Osteoblast (primary cell): ENCODE measurements around the gene D2HGDH. TPM values are rescaled to one million over a fixed set of nuclear protein-coding genes. Genes with fewer than 3 reads are reported as not detected.

Experiments used
- DNase-seq: peaks from one replicate; pipeline ENCODE4 v3.0.0; 2011; ENCODE audit warnings: low spot score, mixed read lengths; ENCODE audit not compliant: insufficient read length; ENCODE audit errors: missing footprints
- H2AFZ ChIP-seq: 2 replicates; pipeline ENCODE4 v1.6.0; 2011; ENCODE audit warnings: mild to moderate bottlenecking, low read length
- H3K27ac ChIP-seq: 2 replicates; pipeline ENCODE4 v1.5.1; 2011; ENCODE audit warnings: mild to moderate bottlenecking, low read depth, low read length, moderate library complexity
- H3K27me3 ChIP-seq: 2 replicates; pipeline ENCODE4 v1.6.0; 2012; ENCODE audit warnings: mild to moderate bottlenecking, control low read depth, inconsistent platforms, low read length, moderate library complexity; ENCODE audit not compliant: insufficient read depth
- H3K36me3 ChIP-seq: 2 replicates; pipeline ENCODE4 v1.5.1; 2011; ENCODE audit warnings: mild to moderate bottlenecking, low read length, control low read depth, moderate library complexity; ENCODE audit not compliant: insufficient read depth
- H3K4me1 ChIP-seq: 2 replicates; pipeline ENCODE4 v1.5.1; 2011; ENCODE audit warnings: mild to moderate bottlenecking, low read length, control low read depth, moderate library complexity; ENCODE audit not compliant: insufficient read depth
- H3K4me2 ChIP-seq: 2 replicates; pipeline ENCODE4 v1.6.0; 2011; ENCODE audit warnings: mild to moderate bottlenecking, low read length; ENCODE audit not compliant: insufficient read depth
- H3K4me3 ChIP-seq: fragments of 200-600 bp; sonication (generic); 3 replicates; pipeline ENCODE4 v1.5.1; 2012; ENCODE audit warnings: mild to moderate bottlenecking, low read length, inconsistent platforms; ENCODE audit not compliant: insufficient read depth
- H3K79me2 ChIP-seq: 2 replicates; pipeline ENCODE4 v1.6.0; 2012; ENCODE audit warnings: mild to moderate bottlenecking, low read length, control low read depth, inconsistent platforms; ENCODE audit not compliant: insufficient read depth
- H3K9me3 ChIP-seq: 2 replicates; pipeline ENCODE4 v1.5.1; 2011; ENCODE audit warnings: low read depth, low read length, control low read depth
- H4K20me1 ChIP-seq: 2 replicates; pipeline ENCODE4 v1.6.0; 2012; ENCODE audit warnings: mild to moderate bottlenecking, low read length, control low read depth; ENCODE audit not compliant: insufficient read depth
- total RNA-seq: library from RNA; depleted of rRNA; stranded (reverse); fragments of >200 nt; gene quantifications from 2 replicates; pipeline ENCODE4 v1.2.3, GENCODE V29; 2012
- TF ChIP-seq, protein P1 (sequence below): IDR thresholded peaks from 2 replicates; pipeline ENCODE4 v1.5.1; 2011; ENCODE audit warnings: mild to moderate bottlenecking, low read depth, low read length, moderate library complexity; ENCODE audit errors: extremely low read depth

D2HGDH gene
- total RNA-seq, 1 donor = 15.6 TPM

DNA sequence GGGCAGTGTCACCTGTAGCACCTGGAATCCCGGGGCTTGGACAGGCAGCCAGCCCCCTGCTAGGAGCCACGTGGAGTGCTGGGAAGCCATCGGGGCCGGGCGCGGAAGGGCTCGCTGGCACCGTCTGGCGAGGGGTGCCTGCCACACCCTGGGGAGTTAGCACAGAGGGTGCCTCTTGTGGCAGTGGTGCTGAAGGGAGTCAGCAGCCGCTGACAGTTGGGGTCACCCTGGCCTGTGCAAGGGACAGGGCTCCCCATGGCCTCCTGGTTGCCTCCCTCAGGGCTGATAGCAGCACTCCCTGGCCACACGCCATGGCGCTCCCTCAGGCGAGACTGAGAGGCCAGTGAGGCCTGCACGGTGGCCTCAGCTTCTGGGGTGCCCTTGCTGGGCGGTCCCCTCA is 13.9 kb upstream of the D2HGDH start:
- H3K4me3 ChIP-seq = no peak overlapping the region
- peaks cover 41% of the 10 kb centered on the region for H3K36me3 ChIP-seq
- H3K4me2 ChIP-seq = no peak overlapping the region
- no peak overlapping the region for H2AFZ ChIP-seq
- TF ChIP-seq, protein P1, sequence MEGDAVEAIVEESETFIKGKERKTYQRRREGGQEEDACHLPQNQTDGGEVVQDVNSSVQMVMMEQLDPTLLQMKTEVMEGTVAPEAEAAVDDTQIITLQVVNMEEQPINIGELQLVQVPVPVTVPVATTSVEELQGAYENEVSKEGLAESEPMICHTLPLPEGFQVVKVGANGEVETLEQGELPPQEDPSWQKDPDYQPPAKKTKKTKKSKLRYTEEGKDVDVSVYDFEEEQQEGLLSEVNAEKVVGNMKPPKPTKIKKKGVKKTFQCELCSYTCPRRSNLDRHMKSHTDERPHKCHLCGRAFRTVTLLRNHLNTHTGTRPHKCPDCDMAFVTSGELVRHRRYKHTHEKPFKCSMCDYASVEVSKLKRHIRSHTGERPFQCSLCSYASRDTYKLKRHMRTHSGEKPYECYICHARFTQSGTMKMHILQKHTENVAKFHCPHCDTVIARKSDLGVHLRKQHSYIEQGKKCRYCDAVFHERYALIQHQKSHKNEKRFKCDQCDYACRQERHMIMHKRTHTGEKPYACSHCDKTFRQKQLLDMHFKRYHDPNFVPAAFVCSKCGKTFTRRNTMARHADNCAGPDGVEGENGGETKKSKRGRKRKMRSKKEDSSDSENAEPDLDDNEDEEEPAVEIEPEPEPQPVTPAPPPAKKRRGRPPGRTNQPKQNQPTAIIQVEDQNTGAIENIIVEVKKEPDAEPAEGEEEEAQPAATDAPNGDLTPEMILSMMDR = no peak
- H3K27ac ChIP-seq = no peak overlapping the region
- no peaks in the 10 kb centered on the region for H3K4me1 ChIP-seq
- no peaks in the 10 kb centered on the region for H3K79me2 ChIP-seq
- H3K9me3 ChIP-seq = peaks cover 6% of the 10 kb centered on the region
- H4K20me1 ChIP-seq = no peaks in the 10 kb centered on the region
- H3K27me3 ChIP-seq = no peaks in the 10 kb centered on the region
- DNase-seq = peak; percentile 81

DNA sequence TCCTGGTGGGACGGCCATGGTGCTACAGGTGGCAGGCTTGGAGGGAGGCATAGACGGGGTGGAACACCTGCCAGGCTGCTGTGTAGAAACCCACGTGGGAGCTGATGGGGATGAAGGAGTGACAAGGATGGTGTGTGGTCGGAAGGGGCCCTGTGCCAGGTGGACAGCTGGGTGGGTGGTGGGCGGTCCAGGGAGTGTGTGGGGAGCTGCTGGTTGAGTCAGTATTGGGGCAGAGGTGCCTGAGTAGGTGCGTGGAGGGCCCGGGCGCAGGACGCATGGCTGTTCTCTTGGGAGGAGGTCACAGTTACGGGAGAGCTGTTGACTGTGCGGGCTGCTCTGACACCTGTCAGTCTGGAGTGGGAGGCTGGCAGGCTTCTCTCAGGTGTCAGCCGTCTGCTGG is 12.6 kb upstream of the D2HGDH start:
- no peak overlapping the region for H2AFZ ChIP-seq
- H3K27me3 ChIP-seq = no peaks in the 10 kb centered on the region
- no peak overlapping the region for H3K4me2 ChIP-seq
- no peaks in the 10 kb centered on the region for H3K79me2 ChIP-seq
- H3K36me3 ChIP-seq = peaks cover 41% of the 10 kb centered on the region
- no peaks in the 10 kb centered on the region for H4K20me1 ChIP-seq
- no peak overlapping the region for H3K27ac ChIP-seq
- H3K4me1 ChIP-seq = no peaks in the 10 kb centered on the region
- TF ChIP-seq, protein P1 = no peak
- no peak overlapping the region for H3K4me3 ChIP-seq
- peak; percentile 56 for DNase-seq
- peaks cover 6% of the 10 kb centered on the region for H3K9me3 ChIP-seq

DNA sequence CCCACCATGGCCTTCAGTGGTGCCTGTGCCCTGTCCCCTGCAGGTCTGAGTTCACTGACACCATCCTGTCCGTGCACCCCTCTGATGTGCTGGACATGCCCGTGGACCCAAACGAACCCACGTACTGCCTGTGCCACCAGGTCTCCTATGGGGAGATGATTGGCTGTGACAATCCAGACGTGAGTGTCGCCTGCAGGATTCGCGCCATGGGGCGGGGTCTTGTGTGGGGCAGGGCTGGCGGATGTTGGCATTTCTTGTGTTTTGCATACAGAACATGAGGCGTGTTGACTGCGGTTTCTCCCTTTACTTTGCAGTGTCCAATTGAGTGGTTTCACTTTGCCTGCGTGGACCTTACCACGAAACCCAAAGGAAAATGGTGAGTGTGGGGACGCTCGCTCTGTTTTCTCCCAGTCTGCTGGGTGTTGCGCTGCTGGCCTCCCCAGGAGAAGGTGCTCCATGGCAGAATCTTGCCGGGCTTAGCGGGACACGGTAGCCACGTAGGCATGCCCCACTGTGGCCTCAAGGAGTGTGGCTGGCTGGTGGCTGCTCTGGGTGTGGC is 11.5 kb upstream of the D2HGDH start:
- peak; percentile 54 for DNase-seq
- Histone ChIP-seq H3K9me3 (peaks cover 6% of the 10 kb centered on the region), H2AFZ (no peak overlapping the region), H3K4me2 (no peak overlapping the region), H4K20me1 (no peaks in the 10 kb centered on the region), H3K27ac (no peak overlapping the region), H3K79me2 (no peaks in the 10 kb centered on the region), H3K27me3 (no peaks in the 10 kb centered on the region), H3K36me3 (peaks cover 41% of the 10 kb centered on the region), H3K4me3 (no peak overlapping the region), H3K4me1 (no peaks in the 10 kb centered on the region)
- TF ChIP-seq, protein P1 = no peak

DNA sequence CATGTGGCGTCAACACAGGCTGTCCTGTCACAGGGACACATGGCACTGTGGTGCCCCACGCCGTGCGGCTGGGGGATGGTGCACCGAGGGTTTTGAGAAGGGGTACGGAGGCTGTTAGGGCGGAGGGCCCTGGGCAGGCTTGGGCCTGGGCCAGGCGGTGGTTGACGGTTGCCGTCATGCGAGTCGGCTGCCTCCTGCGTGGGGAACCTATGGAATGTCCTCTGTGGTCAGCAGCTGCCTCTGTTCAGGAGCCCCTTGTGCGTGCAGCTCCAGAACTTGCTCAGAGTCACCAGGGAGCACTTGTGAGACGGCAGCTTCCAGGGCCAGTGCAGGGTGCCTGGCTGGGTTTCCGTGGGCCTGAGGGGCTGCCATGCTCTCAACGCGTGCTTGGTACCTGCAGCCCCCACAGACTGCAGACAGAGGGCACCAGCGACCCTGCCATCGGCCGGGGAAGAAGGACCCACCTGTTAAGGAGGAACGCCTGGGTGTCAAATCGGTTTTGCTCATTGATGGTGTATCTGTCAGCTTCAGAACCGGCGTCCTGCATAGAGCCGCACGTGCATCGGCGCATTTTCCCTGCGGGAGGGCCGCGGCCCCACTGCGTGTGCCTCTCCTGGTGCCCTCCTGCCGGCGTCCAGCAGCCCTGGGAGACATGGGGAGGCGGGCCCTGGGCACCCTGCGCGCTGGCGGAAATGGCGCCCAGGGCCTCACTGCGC is 10.0 kb upstream of the D2HGDH start:
- no peak overlapping the region for H3K4me2 ChIP-seq
- no peak overlapping the region for H3K4me3 ChIP-seq
- no peak overlapping the region for H3K27ac ChIP-seq
- H3K9me3 ChIP-seq = peaks cover 6% of the 10 kb centered on the region
- TF ChIP-seq, protein P1 = no peak
- no peaks in the 10 kb centered on the region for H3K79me2 ChIP-seq
- DNase-seq = peak; percentile 78
- H3K36me3 ChIP-seq = peaks cover 37% of the 10 kb centered on the region
- H2AFZ ChIP-seq = no peak overlapping the region
- H4K20me1 ChIP-seq = no peaks in the 10 kb centered on the region
- H3K4me1 ChIP-seq = no peaks in the 10 kb centered on the region
- H3K27me3 ChIP-seq = no peaks in the 10 kb centered on the region
